ENCODE results near the gene ACTN3. TPM values are rescaled to one million over a fixed set of nuclear protein-coding genes. Genes with fewer than 3 reads are reported as not detected.
"Not testable (repeated sequence)": the region's sequence is repeated elsewhere in the genome, so short reads cannot be mapped to it uniquely, and the experiment has no call there.

ACTN3 gene
- total RNA-seq, 1 experiment from 2014 or later = 18.5 TPM

- Mint-ChIP-seq H3K27me3 (ENCODE audit: low read depth) (peaks cover 32% of the 10 kb centered on the region), H3K4me1 (peaks cover 3% of the 10 kb centered on the region; the same call in 1 of the 2 replicates), H3K9me3 (peaks cover 28% of the 10 kb centered on the region), H3K36me3 (peaks cover 11% of the 10 kb centered on the region), H3K27ac (no peak overlapping the region), H3K4me3 (no peak overlapping the region)
- CTCF ChIA-PET = interaction anchor here (1.0 to 4.4 kb wide), 2 partner anchors 11 to 97 kb away, joined by 3 to 18 read pairs; partner anchors contain the start of genes CCDC87 and CCS
- POLR2A ChIA-PET = interaction anchor here (0.8 kb wide), 1 partner anchor 26 kb away, joined by 3 read pairs; no protein-coding TSS in a partner anchor
- ATAC-seq (no peak), DNase-seq (ENCODE audit: low spot score) (no peak)
- TF ChIP-seq, protein P1, sequence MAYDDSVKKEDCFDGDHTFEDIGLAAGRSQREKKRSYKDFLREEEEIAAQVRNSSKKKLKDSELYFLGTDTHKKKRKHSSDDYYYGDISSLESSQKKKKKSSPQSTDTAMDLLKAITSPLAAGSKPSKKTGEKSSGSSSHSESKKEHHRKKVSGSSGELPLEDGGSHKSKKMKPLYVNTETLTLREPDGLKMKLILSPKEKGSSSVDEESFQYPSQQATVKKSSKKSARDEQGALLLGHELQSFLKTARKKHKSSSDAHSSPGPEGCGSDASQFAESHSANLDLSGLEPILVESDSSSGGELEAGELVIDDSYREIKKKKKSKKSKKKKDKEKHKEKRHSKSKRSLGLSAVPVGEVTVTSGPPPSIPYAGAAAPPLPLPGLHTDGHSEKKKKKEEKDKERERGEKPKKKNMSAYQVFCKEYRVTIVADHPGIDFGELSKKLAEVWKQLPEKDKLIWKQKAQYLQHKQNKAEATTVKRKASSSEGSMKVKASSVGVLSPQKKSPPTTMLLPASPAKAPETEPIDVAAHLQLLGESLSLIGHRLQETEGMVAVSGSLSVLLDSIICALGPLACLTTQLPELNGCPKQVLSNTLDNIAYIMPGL (CRISPR knock-in tag; IDR thresholded peaks at IDR 0.05) = no peak
- TF ChIP-seq SMAD3 (CRISPR knock-in tag; IDR thresholded peaks at IDR 0.05; ENCODE audit: borderline replicate concordance) = no peak
- no peak for TF ChIP-seq SOX15 (CRISPR knock-in tag; IDR thresholded peaks at IDR 0.05)
- no peak for TF ChIP-seq GTF2I (CRISPR knock-in tag; conservative IDR thresholded peaks at IDR 0.05)
- no peak for TF ChIP-seq ZNF671 (CRISPR knock-in tag; IDR thresholded peaks at IDR 0.05)
- no peak for TF ChIP-seq IRF2 (CRISPR knock-in tag; IDR thresholded peaks at IDR 0.05; ENCODE audit: borderline replicate concordance, low read depth)
- TF ChIP-seq ZNF532 (CRISPR knock-in tag; IDR thresholded peaks at IDR 0.05; ENCODE audit: borderline replicate concordance) = no peak
- TF ChIP-seq E2F5 (CRISPR knock-in tag; IDR thresholded peaks at IDR 0.05) = no peak
- TF ChIP-seq HMGA2 (CRISPR knock-in tag; IDR thresholded peaks at IDR 0.05) = no peak
- no peak for TF ChIP-seq NR1H2 (CRISPR knock-in tag; IDR thresholded peaks at IDR 0.05)
- no peak for TF ChIP-seq GABPB1 (CRISPR knock-in tag; IDR thresholded peaks at IDR 0.05)
- no peak for TF ChIP-seq ATF3 (CRISPR knock-in tag; conservative IDR thresholded peaks at IDR 0.05)
- TF ChIP-seq, protein P2, sequence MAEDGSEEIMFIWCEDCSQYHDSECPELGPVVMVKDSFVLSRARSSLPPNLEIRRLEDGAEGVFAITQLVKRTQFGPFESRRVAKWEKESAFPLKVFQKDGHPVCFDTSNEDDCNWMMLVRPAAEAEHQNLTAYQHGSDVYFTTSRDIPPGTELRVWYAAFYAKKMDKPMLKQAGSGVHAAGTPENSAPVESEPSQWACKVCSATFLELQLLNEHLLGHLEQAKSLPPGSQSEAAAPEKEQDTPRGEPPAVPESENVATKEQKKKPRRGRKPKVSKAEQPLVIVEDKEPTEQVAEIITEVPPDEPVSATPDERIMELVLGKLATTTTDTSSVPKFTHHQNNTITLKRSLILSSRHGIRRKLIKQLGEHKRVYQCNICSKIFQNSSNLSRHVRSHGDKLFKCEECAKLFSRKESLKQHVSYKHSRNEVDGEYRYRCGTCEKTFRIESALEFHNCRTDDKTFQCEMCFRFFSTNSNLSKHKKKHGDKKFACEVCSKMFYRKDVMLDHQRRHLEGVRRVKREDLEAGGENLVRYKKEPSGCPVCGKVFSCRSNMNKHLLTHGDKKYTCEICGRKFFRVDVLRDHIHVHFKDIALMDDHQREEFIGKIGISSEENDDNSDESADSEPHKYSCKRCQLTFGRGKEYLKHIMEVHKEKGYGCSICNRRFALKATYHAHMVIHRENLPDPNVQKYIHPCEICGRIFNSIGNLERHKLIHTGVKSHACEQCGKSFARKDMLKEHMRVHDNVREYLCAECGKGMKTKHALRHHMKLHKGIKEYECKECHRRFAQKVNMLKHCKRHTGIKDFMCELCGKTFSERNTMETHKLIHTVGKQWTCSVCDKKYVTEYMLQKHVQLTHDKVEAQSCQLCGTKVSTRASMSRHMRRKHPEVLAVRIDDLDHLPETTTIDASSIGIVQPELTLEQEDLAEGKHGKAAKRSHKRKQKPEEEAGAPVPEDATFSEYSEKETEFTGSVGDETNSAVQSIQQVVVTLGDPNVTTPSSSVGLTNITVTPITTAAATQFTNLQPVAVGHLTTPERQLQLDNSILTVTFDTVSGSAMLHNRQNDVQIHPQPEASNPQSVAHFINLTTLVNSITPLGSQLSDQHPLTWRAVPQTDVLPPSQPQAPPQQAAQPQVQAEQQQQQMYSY (CRISPR knock-in tag; IDR thresholded peaks at IDR 0.05) = no peak
- no peak for TF ChIP-seq TP53 (CRISPR knock-in tag; IDR thresholded peaks at IDR 0.05)
- TF ChIP-seq AFF4 (CRISPR knock-in tag; IDR thresholded peaks at IDR 0.05; ENCODE audit: borderline replicate concordance) = no peak
- TF ChIP-seq ZNF121 (CRISPR knock-in tag; IDR thresholded peaks at IDR 0.05) = no peak
- TF ChIP-seq JAZF1 (CRISPR knock-in tag; IDR thresholded peaks at IDR 0.05) = no peak
Measured at GRCh38 chr11:66581261-66581660, 34.6 kb downstream of the ACTN3 start.

GRCh38 chr11:66582565-66583147 lies 36.0 kb downstream of the ACTN3 start:
- Mint-ChIP-seq H3K9me3 (peaks cover 30% of the 10 kb centered on the region), H3K27ac (peak overlapping the region; percentile 82; the same call in 1 of the 2 replicates), H3K27me3 (ENCODE audit: low read depth) (peaks cover 42% of the 10 kb centered on the region), H3K36me3 (peaks cover 14% of the 10 kb centered on the region)
- DNase-seq (ENCODE audit: low spot score); ATAC-seq; H3K4me3 Mint-ChIP-seq; POLR2A ChIA-PET; H3K4me1 Mint-ChIP-seq: not testable (repeated sequence)
- CTCF ChIA-PET = interaction anchor here (1.1 kb wide), 1 partner anchor 96 kb away, joined by 3 read pairs; no protein-coding TSS in a partner anchor

DNA sequence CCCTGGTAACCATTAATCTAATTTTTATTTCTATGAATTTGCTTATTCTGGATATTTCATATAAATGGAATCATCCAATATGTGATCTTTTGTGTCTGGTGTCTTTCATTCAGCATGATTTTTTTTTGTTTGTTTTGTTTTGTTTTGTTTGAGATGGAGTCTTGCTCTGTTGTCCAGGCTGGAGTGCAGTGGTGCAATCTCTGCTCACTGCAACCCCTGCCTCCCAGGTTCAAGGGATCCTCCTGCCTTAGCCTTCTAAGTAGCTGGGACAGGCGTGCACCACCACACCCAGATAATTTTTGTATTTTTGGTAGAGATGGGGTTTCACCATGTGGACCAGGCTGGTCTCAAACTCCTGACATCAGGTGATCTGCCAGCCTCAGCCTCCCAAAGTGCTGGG lies 38.7 kb downstream of the ACTN3 start:
- ATAC-seq; POLR2A ChIA-PET; H3K4me1 Mint-ChIP-seq; H3K4me3 Mint-ChIP-seq; H3K27ac Mint-ChIP-seq; DNase-seq (ENCODE audit: low spot score): not testable (repeated sequence)
- Mint-ChIP-seq H3K36me3 (peaks cover 20% of the 10 kb centered on the region), H3K9me3 (peaks cover 35% of the 10 kb centered on the region), H3K27me3 (ENCODE audit: low read depth) (peaks cover 31% of the 10 kb centered on the region)
- CTCF ChIA-PET = interaction anchor here (1.0 kb wide), 1 partner anchor 93 kb away, joined by 3 read pairs; no protein-coding TSS in a partner anchor
